NCI-H1048 (cell line): ENCODE results near the gene ASIC4.

ENCODE experiments used
- DNase-seq: peaks from one replicate; lab custom pipeline; 2025; lab: John Stamatoyannopoulos, UW

The ASIC4 gene

GRCh38 chr2:219567791-219568361 is 53.6 kb downstream of the ASIC4 start:
- DNase-seq = no peak

GRCh38 chr2:219569041-219569440 is 54.8 kb downstream of the ASIC4 start:
- no peak for DNase-seq

GRCh38 chr2:219569635-219570034 is 55.4 kb downstream of the ASIC4 start:
- no peak for DNase-seq

DNA sequence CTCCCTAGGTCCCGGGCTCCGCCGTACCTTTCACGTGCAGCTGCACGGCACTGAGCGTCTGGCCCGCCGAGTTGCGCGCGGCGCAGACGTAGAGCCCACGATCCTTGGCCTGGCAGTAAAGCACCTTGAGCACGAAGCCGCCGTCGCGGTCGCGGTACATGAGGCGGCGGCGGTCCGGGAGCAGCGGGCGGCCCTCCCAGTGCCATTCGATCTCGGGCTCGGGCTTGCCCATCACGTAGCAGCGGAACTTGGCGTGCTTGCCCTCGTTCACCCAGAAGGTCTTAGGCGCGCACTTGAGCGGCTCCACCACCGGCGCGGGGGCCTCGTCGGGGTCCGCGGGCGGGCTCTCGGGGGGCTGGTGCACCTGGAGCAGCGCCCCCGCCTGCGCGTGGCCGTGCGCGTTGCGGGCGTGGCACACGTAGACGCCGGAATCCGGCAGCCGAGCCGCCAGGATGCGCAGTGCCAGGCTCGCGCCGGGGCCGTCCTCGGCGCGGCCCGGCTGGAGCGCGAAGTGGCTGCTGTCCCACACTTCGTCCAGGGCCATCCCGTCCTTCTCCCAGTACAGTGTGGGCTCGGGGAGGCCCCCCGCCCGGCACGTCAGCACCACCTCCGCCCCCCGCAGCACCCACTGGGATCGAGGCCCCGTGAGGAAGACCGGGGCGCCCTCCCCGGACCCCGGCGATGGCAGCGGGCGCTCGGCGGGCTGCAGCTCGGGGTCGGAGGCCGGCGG is 56.1 kb downstream of the ASIC4 start:
- DNase-seq = no peak

- no peak for DNase-seq
Observed at GRCh38 chr2:219570924-219571310, 56.6 kb downstream of the ASIC4 start.

DNA sequence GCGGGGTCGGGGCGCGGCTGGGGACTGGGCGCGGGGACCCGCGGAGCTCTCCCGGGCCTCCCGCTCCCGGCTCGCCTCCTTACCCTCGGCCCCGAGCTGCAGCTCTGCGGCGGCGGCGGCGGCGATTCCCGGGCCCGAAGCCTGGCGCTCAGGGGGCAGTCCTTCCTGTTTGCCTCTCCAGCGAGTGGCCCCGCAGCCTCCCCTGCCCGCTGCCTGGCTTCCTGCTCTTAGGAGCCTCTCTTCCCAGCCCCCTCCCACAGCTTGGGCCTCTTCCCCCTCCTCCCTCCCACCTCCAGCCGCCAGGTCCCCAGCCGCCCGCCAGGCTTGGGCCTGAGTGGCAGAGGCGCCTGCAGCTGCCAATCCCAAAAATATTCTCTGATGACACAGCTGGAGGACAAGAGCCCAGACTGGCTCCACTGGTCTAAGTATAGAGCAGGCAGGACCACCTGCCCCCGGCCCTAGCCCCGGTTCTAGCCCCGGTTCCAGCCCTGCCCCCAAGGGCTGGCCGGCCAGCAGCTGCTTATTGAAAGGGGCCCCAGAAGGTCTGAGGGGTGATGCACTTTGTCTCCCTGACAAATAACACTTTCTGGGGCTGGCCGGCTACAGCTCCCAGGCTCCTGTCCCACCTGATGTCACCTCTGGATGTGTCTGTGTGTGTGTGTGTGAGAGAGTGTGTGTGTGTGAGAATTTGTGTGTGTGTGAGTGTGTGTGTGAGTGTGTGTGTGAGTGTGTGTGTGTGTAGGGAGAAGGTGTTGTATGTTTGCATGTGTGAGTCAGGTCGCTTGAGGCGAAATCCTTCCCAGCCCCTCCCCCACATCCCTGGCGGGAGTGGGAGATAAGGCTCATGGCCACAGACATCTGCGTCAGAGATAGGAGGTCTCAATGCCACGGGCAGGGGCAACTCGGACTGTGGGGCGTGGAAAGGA is 57.3 kb downstream of the ASIC4 start, which contains the start of gene OBSL1:
Gene OBSL1, minus strand, starts transcription at position 229 of the 926 bp plus-strand sequence. CDS start 307 bp downstream, outside the sequence.
- peak; percentile 41 for DNase-seq

DNA sequence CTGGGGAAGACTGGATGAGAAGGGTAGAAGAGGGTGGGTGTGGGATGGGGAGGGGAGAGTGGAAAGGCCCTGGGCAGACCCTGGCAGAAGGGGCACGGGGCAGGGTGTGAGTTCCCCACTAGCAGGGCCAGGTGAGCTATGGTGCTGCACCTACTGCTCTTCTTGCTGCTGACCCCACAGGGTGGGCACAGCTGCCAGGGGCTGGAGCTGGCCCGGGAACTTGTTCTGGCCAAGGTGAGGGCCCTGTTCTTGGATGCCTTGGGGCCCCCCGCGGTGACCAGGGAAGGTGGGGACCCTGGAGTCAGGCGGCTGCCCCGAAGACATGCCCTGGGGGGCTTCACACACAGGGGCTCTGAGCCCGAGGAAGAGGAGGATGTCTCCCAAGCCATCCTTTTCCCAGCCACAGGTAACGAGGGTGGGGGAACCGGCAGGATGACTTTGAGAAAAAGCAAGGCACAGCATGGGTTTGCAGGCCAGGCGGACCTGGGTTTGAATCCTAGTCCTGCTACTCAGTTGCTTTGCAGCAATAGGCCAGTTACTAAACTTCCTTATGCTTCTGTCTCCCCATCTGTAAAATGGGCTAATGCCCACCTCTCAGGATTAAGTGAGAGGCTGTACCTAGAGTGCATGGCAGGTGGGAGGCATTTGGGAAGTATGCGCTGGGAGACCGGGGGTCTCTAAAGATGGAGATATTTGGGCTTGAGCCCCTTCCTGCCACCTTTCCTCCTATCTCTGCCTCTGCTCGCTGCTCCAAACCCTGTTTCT is 58.1 kb downstream of the ASIC4 start, which contains the start of gene INHA:
Gene INHA, plus strand, starts transcription at position 74 of the 765 bp plus-strand sequence. Its CDS starts 65 bp downstream, at position 139.
- DNase-seq = no peak

DNA sequence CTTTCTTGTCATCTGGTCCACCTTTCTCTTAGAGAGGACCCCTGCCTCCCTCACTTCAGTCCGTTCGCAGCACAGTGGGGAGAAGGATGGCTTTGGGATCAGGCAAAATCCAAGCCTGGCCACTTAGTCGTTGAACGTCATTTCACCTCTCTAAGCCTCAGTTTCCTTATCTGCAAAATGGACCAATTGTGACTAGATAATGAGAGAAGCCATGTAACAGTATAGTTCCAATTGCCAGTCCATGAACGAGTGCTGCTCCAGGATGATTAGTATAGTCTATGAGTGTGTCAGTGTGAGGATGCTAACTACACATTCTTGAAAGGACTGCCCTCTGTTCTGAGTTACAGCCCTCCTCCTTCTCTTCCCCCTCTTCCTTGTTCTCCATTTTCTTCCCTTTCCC is 58.9 kb downstream of the ASIC4 start:
- DNase-seq = no peak

DNA sequence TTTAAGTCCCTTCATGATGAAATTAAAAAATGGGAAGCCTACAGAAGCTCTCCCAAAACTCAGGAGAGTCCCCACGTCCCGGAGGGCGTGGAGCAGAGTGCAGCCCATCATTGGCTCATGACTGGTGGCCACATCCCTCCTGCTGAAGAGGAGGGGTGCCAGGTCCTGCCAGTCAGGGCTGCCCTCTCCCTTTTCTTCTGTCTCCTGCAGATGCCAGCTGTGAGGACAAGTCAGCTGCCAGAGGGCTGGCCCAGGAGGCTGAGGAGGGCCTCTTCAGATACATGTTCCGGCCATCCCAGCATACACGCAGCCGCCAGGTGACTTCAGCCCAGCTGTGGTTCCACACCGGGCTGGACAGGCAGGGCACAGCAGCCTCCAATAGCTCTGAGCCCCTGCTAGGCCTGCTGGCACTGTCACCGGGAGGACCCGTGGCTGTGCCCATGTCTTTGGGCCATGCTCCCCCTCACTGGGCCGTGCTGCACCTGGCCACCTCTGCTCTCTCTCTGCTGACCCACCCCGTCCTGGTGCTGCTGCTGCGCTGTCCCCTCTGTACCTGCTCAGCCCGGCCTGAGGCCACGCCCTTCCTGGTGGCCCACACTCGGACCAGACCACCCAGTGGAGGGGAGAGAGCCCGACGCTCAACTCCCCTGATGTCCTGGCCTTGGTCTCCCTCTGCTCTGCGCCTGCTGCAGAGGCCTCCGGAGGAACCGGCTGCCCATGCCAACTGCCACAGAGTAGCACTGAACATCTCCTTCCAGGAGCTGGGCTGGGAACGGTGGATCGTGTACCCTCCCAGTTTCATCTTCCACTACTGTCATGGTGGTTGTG is 60.4 kb downstream of the ASIC4 start:
- DNase-seq = no peak

GRCh38 chr2:219575566-219576504 is 61.6 kb downstream of the ASIC4 start:
- DNase-seq = no peak

GRCh38 chr2:219576505-219577388 is 62.5 kb downstream of the ASIC4 start:
- no peak for DNase-seq

DNA sequence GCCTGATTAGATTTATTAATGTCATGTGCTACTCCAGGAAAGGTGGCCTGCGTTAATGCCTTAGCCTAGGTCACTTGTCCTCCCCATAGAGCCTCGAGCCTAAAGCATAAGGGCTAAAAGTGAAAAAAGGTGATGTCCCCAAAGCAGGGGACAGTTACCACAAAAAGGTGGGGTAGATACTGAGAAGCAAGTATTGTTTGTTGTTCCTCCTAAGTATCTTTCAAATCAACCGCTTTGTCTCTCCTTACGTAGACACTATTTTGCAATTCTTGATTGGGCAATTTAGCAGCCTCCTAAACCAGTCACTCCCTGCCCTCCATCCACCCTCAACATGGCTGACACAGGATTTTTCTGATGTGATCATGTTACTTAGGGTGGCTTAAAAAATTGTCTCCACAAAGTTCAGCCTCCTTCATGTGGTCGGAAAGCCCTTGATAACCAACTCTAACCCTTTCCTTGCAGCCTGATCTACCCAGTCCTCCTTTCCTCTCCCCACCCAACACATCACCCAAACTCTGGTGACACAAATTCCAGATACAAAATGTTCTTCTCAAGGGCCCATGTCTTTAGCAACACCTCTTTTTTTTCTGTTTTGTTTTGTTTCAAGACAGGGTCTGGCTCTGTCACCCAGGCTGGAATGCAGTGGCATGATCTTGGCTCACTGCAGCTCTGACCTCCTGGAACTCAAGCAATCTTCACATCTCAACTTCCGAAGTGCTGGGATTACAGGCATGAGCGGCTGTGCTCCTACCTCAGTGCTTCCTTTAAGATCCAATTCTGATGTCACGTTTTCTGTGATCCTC is 64.7 kb downstream of the ASIC4 start:
- DNase-seq = no peak

DNA sequence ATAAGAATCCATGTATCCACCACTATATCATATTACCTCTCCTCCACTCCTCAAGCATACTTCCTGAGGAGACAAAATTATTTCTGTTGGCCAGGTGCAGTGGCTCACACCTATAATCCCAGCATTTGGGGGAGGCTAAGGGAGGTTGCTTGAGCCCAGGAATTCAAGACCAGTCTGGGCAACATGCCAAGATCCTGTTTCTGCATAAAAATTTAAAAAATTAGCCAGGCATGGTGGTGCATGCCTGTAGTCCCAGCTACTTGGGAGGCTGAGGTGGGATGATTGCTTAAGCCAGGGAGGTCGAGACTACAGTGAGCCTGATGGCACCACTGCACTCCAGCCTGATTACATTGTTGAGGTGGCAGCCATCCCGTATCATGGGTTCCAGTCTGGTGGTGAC is 67.1 kb downstream of the ASIC4 start:
- DNase-seq = no peak
